ENCODE data around the gene ADGRF3. TPM values are rescaled to one million over a fixed set of nuclear protein-coding genes. Genes with fewer than 3 reads are reported as not detected.
A peak's percentile ranks its signal among the peaks of the same experiment; 100 is the strongest.
"Not testable (repeated sequence)": the region's sequence is repeated elsewhere in the genome, so short reads cannot be mapped to it uniquely, and the experiment has no call there.

The ADGRF3 gene
- total RNA-seq, 1 experiment from 2014 or later = not detected

GRCh38 chr2:26279886-26280285 lies 66.7 kb downstream of the ADGRF3 start:
- no peak for DNase-seq (ENCODE audit: low spot score)

- DNase-seq (ENCODE audit: low spot score) = no peak
These were observed 69.9 kb downstream of the ADGRF3 start for GRCh38 chr2:26276484-26277227.

GRCh38 chr2:26274058-26274613 lies 72.5 kb downstream of the ADGRF3 start:
- DNase-seq (ENCODE audit: low spot score) = peak; percentile 63

- no peak for DNase-seq (ENCODE audit: low spot score)
These were observed 73.1 kb downstream of the ADGRF3 start for GRCh38 chr2:26273501-26273900.

GRCh38 chr2:26270373-26270772 lies 76.2 kb downstream of the ADGRF3 start:
- no peak for DNase-seq (ENCODE audit: low spot score)

- DNase-seq (ENCODE audit: low spot score) = no peak
These were observed 76.9 kb downstream of the ADGRF3 start for GRCh38 chr2:26269571-26270158.

GRCh38 chr2:26268670-26269385 lies 77.8 kb downstream of the ADGRF3 start:
- DNase-seq (ENCODE audit: low spot score) = not testable (repeated sequence)

GRCh38 chr2:26268213-26268612 lies 78.4 kb downstream of the ADGRF3 start:
- no peak for DNase-seq (ENCODE audit: low spot score)

- DNase-seq (ENCODE audit: low spot score) = not testable (repeated sequence)
These were observed 87.8 kb downstream of the ADGRF3 start for GRCh38 chr2:26258836-26259235.

Other genes with a start within 250 kb of the ADGRF3 start
- not detected in 2 replicates for gene GAREM2, start 173.7 kb downstream of the ADGRF3 start, total RNA-seq (2014; rRNA removed; shearing (Covaris generic))
- 91.9 and 96.8 TPM in 2 replicates for gene HADHA, start 102.2 kb downstream of the ADGRF3 start, total RNA-seq (2014; rRNA removed; shearing (Covaris generic))
- 68.8 and 71.4 TPM in 2 replicates for gene HADHB, start 101.8 kb downstream of the ADGRF3 start, total RNA-seq (2014; rRNA removed; shearing (Covaris generic))
- gene SELENOI, start 646 bp downstream of the ADGRF3 start, total RNA-seq (2014; rRNA removed; shearing (Covaris generic)) = 10.9 and 18.8 TPM in 2 replicates
- not detected in 2 replicates for gene DRC1, start 55.1 kb upstream of the ADGRF3 start, total RNA-seq (2014; rRNA removed; shearing (Covaris generic))
- 0.14 TPM in 1 of 2 replicates, not detected in the other for gene OTOF, start 131.3 kb upstream of the ADGRF3 start, total RNA-seq (2014; rRNA removed; shearing (Covaris generic))